Measurements from ENCODE around the gene NOS1AP.

DNA sequence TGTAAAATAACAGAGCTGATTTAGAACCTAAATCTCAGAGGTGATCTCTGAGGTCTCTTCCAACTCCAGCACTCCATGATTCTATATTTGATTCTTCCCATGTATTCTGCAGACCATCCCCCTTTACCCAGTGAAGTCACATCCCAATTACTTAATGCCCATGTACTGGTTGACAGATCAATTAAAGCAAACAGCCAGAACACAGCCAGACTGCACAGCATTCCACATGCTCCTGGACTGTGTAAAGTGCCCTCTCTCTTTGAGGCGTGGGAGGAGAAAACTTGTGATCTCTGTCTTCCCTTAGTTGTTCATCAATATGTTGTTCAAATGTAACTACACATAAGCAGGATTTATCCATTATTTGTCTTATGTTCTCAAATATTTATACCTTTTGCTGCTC lies 18.1 kb downstream of the NOS1AP start:
- no peak for TF ChIP-seq POLR2AphosphoS5 (IDR thresholded peaks at IDR 0.05)
- TF ChIP-seq, protein P1, sequence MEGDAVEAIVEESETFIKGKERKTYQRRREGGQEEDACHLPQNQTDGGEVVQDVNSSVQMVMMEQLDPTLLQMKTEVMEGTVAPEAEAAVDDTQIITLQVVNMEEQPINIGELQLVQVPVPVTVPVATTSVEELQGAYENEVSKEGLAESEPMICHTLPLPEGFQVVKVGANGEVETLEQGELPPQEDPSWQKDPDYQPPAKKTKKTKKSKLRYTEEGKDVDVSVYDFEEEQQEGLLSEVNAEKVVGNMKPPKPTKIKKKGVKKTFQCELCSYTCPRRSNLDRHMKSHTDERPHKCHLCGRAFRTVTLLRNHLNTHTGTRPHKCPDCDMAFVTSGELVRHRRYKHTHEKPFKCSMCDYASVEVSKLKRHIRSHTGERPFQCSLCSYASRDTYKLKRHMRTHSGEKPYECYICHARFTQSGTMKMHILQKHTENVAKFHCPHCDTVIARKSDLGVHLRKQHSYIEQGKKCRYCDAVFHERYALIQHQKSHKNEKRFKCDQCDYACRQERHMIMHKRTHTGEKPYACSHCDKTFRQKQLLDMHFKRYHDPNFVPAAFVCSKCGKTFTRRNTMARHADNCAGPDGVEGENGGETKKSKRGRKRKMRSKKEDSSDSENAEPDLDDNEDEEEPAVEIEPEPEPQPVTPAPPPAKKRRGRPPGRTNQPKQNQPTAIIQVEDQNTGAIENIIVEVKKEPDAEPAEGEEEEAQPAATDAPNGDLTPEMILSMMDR (IDR thresholded peaks at IDR 0.05): no peak

Data from stomach (tissue), 4 donors.